SK-N-SH (cell line): Measurements from ENCODE around the gene MATK.

Experiments
- CTCF ChIP-seq: fragments of 200-600 bp; sonication (generic); IDR thresholded peaks from 2 replicates; pipeline ENCODE4 v1.6.1; 2017; ENCODE audit warnings: antibody characterized with exemption, mild to moderate bottlenecking, moderate library complexity
- EP300 ChIP-seq, 2 experiments: IDR thresholded peaks; 2 replicates each; pipeline versions ENCODE4 v1.4.0 to v1.6.1; 2012; ENCODE audit warnings: borderline replicate concordance in 1 of 2, low read depth in 1 of 2, low read length in 1 of 2
- PBX3 ChIP-seq: IDR thresholded peaks from 2 replicates; pipeline ENCODE4; 2012
- RFX5 ChIP-seq: IDR thresholded peaks from 2 replicates; pipeline ENCODE4 v1.6.1; 2012; ENCODE audit warnings: mild to moderate bottlenecking, improper control_type of control experiment, low read length
- SIN3A ChIP-seq: IDR thresholded peaks from 2 replicates; pipeline ENCODE4 v1.6.1; 2012; ENCODE audit warnings: low read depth, mild to moderate bottlenecking, low read length, moderate library complexity, borderline replicate concordance

GRCh38 chr19:3817761-3818160 lies 31.6 kb upstream of the MATK start:
- TF ChIP-seq CTCF: no peak
- no peak for TF ChIP-seq RFX5
- TF ChIP-seq PBX3: no peak
- no peak for TF ChIP-seq SIN3A
- no peak for TF ChIP-seq EP300 (IDR thresholded peaks at IDR 0.05; ENCODE audit: borderline replicate concordance in 1 of 2, low read depth in 1 of 2, low read length in 1 of 2)
